Stimulated activated CD8-positive, alpha-beta memory T cell treated with anti-CD3 and anti-CD28 coated beads, Interleukin-15, amount 100 ng/mL, for 4 hours (primary cell): ENCODE data around the gene SHC4.
"Not testable (repeated sequence)": the region's sequence is repeated elsewhere in the genome, so short reads cannot be mapped to it uniquely, and the experiment has no call there.

Experiments used
- DNase-seq, 2 donors: peaks; one replicate each; pipeline ENCODE4 v3.0.0-alpha.2; 2020; ENCODE audit warnings: low read depth in 2 of 2

The SHC4 gene

GRCh38 chr15:48963524-48964113, at the start of gene SHC4:
Gene SHC4, minus strand, starts transcription at chr15:48963919. Its CDS starts 904 bp downstream, at chr15:48963015.
- DNase-seq: no peak

GRCh38 chr15:48999314-48999713, 35.6 kb upstream of the SHC4 start:
- DNase-seq: no peak

GRCh38 chr15:48996276-48996675, 32.6 kb upstream of the SHC4 start:
- DNase-seq: no peak

- no peak for DNase-seq
These were observed 29.7 kb upstream of the SHC4 start for GRCh38 chr15:48993380-48993779.

- no peak for DNase-seq
These were observed 28.8 kb upstream of the SHC4 start for GRCh38 chr15:48992545-48992944.

GRCh38 chr15:48992096-48992495, 28.4 kb upstream of the SHC4 start:
- no peak for DNase-seq

GRCh38 chr15:48989170-48989569, 25.5 kb upstream of the SHC4 start:
- DNase-seq: no peak

GRCh38 chr15:48987142-48987541, 23.4 kb upstream of the SHC4 start:
- no peak for DNase-seq

- DNase-seq: no peak
These were observed 22.5 kb upstream of the SHC4 start for GRCh38 chr15:48986240-48986639.

GRCh38 chr15:48985516-48985915, 21.8 kb upstream of the SHC4 start:
- DNase-seq: no peak

GRCh38 chr15:48984811-48985352, 21.2 kb upstream of the SHC4 start:
- DNase-seq: no peak

GRCh38 chr15:48984021-48984710, 20.4 kb upstream of the SHC4 start:
- no peak for DNase-seq

- DNase-seq: no peak
These were observed 19.6 kb upstream of the SHC4 start for GRCh38 chr15:48983300-48983699.

GRCh38 chr15:48981941-48982340, 18.2 kb upstream of the SHC4 start:
- no peak for DNase-seq

- no peak for DNase-seq
These were observed 14.9 kb upstream of the SHC4 start for GRCh38 chr15:48978638-48979037.

GRCh38 chr15:48976444-48977088, 12.8 kb upstream of the SHC4 start:
- DNase-seq: no peak

- DNase-seq: peak; percentile 27 to 45
These were observed 12.0 kb upstream of the SHC4 start for GRCh38 chr15:48975472-48976419.

- no peak for DNase-seq
These were observed 11.2 kb upstream of the SHC4 start for GRCh38 chr15:48974882-48975281.

- no peak for DNase-seq
These were observed 9.2 kb upstream of the SHC4 start for GRCh38 chr15:48972750-48973503.

- DNase-seq: not testable (repeated sequence)
These were observed 7.2 kb upstream of the SHC4 start for GRCh38 chr15:48970926-48971325.

- no peak for DNase-seq
These were observed 4.3 kb upstream of the SHC4 start for GRCh38 chr15:48968066-48968465.
